Right lobe of liver (tissue), 4 donors: ENCODE results near the gene TMEM80.

Source experiments
- CTCF ChIP-seq, 4 donors: fragments of 200-600 bp in 3 of 4; fragments of 450-650 bp in 1 of 4; IDR thresholded peaks; one replicate each; pipeline versions ENCODE4 v1.5.1 to v1.8.0; 2016 to 2022; ENCODE audit warnings: antibody characterized with exemption in 4 of 4, mild to moderate bottlenecking in 2 of 4
- POLR2A ChIP-seq: fragments of 450-650 bp; IDR thresholded peaks from one replicate; pipeline ENCODE4 v1.6.1; 2017; ENCODE audit warnings: antibody characterized with exemption, mild to moderate bottlenecking
- donor health status: DM: no; HTN: no; CAD: no.
- donor health status: DM: no; HTN: no; CAD: no.
- donor health status: DM: no; HTN: yes; CAD: no.

- TF ChIP-seq CTCF (IDR thresholded peaks at IDR 0.05) (no peak), POLR2A (no peak)
These were observed 35.3 kb upstream of the TMEM80 start for GRCh38 chr11:660281-660680.
